Astrocyte of the hippocampus (primary cell): ENCODE measurements around the gene GLIPR2.
"Not testable (repeated sequence)": the region's sequence is repeated elsewhere in the genome, so short reads cannot be mapped to it uniquely, and the experiment has no call there.

Experiments used
- DNase-seq: peaks from one replicate; pipeline ENCODE4 v3.0.0; 2011; ENCODE audit warnings: low read depth, low spot score

GLIPR2 gene, protein sequence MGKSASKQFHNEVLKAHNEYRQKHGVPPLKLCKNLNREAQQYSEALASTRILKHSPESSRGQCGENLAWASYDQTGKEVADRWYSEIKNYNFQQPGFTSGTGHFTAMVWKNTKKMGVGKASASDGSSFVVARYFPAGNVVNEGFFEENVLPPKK

DNA sequence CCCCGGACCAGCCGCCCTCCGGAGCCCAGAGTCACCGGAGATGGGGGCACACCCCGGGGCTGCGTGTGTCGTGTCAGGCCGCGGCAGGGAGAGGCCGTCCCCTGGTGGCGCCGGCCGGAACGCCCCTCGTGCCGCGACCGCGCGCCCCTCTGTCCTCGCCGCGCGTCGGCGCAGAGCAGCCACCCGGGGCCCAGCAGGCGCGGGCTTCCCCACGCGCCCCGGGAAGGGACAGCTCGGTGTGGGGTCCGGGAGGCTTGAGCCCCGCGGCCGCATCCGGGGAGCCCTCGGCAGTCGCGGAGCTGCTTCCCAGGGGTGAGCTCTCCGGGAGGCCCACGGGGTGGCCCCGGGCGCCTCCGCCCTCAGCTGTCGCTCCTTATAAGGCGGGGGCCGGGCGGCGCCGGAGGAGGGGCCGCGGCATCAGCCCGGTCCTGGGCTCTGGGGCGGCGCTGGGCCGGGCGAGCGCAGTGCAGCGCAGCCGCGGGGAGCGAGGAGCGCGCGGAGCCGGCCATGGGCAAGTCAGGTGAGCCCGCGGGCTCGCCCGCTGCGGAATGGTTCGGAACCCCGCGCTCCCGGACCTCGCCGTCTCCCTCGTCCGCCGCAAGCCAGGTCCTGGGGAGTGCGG, at the start of gene GLIPR2:
Gene GLIPR2 (plus strand): TSS at position 462 of the 622 bp plus-strand sequence. CDS start 46 bp downstream, at position 508.
- DNase-seq, result peak; percentile 91

DNA sequence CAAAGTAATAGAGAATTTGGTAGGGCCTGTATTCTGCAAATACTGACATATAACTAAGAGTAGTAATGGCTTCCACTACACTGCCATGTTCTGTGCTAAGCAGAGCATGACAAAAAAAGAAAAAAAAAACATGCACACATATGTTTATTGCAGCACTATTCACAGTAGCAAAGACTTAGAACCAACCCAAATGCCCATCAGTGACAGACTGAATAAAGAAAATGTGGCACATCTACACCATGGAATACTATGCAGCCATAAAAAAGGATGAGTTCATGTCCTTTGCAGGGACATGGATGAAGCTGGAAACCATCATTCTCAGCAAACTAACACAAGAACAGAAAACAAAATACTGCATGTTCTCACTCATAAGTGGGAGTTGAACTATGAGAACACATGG, 49.5 kb upstream of the GLIPR2 start:
- DNase-seq, result not testable (repeated sequence)

- no peak for DNase-seq
Observed at GRCh38 chr9:36088020-36088419, 48.5 kb upstream of the GLIPR2 start.

- DNase-seq, result peak; percentile 85
Observed at GRCh38 chr9:36091026-36091953, 45.2 kb upstream of the GLIPR2 start.

GRCh38 chr9:36092014-36092413, 44.5 kb upstream of the GLIPR2 start:
- no peak for DNase-seq

GRCh38 chr9:36092509-36093215, 43.9 kb upstream of the GLIPR2 start:
- no peak for DNase-seq

DNA sequence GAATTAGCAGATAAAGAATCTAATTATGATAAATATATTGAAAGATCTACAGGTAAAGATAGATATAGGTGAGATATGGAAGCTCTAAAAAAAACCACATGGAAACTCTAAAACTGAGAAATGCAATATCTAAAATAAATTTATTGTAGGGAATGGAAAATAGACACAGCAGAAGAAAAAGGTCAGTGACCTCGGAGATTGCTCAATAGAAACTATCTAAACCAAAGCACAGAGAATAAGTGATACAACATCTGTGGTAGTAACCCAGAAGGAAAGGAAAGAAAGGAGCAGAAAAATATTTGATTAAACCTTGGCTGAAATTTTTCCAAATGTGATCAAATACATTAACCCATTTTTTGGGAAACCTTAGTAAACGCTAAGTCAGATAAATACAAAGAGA, 43.1 kb upstream of the GLIPR2 start:
- no peak for DNase-seq

- DNase-seq, result no peak
Observed at GRCh38 chr9:36099718-36100117, 36.8 kb upstream of the GLIPR2 start.

- peak; percentile 50 for DNase-seq
Observed at GRCh38 chr9:36100532-36100931, 36.0 kb upstream of the GLIPR2 start.

GRCh38 chr9:36101916-36102741, 34.4 kb upstream of the GLIPR2 start:
- DNase-seq, result peak; percentile 96

- DNase-seq, result peak; percentile 77
Observed at GRCh38 chr9:36102742-36103495, 33.6 kb upstream of the GLIPR2 start.

- DNase-seq, result no peak
Observed at GRCh38 chr9:36109071-36109470, 27.5 kb upstream of the GLIPR2 start.

- DNase-seq, result no peak
Observed at GRCh38 chr9:36110434-36110833, 26.1 kb upstream of the GLIPR2 start.

GRCh38 chr9:36112516-36112915, 24.0 kb upstream of the GLIPR2 start:
- no peak for DNase-seq

DNA sequence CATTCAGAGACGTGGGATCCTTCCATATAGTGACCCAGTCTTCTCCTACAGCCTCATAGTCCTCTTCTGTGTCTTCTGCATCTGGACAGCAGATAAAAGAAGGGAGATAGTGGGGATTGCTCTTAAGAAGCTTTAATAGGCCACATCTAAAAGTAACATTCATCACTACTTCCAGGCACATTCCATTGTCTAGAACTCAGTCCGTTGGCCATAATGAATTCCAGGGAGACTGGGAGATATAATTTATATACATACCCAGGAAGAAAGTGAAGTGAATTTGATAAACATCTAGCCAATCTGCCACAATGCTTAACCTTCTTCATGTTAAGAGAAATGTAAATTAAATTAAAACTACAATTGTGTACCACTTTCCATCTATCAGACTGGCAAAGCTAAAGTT, 22.5 kb upstream of the GLIPR2 start:
- DNase-seq, result no peak

DNA sequence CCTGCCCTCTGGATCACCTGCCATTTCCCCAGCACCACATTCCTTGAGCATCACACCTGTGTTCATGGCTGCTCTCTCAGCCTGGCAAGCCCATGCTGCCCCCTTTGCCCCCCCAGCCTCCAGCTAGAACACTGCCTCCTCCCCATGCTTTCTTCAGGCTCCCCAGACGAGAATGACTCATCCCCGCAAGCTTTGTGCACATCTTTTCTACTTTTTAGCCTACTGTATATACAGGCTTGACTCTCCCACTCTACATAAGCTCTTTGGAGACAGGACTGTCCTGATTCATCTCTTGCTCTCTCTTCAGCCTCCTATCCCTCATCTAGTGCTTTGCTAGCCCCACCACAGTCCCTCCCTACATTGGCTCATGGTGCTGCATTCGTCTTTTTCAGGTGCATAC, 19.9 kb upstream of the GLIPR2 start:
- peak; percentile 21 for DNase-seq

- DNase-seq, result no peak
Observed at GRCh38 chr9:36118201-36118600, 18.3 kb upstream of the GLIPR2 start.

GRCh38 chr9:36118706-36119105, 17.8 kb upstream of the GLIPR2 start:
- no peak for DNase-seq

GRCh38 chr9:36119476-36119875, 17.1 kb upstream of the GLIPR2 start:
- no peak for DNase-seq

DNA sequence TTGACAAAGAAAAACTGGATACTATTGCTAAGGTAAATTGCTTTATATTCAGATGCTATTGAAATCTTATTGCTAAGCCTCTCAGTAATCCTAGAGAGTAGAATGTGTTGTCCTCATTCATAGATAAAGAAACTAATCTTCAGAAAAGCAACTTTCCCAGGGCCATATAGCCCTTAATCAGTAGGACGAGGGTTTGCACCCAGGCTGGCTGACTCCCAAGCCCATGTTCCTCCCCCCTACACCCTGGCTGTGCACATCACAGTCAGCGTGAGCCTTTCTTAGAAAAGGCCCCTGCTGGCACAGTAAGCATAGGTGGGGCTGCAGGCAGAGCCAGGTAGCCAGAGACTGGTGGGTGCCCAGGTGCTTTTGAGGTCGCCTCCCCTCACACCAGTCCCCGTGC, 15.8 kb upstream of the GLIPR2 start:
- DNase-seq, result no peak
